RWPE1 (cell line): ENCODE data around the gene ATP1A1.

ENCODE experiments used
- CTCF ChIA-PET: fragments of 350-600 bp; sonication (Branson Sonifier 250); formaldehyde crosslinking; extraction: SDS; loops from one replicate; lab custom pipeline; 2021; lab: Yijun Ruan, JAX
- POLR2A ChIA-PET: fragments of 400-600 bp; formaldehyde crosslinking; extraction: SDS; loops from one replicate; lab custom pipeline; 2020; ENCODE audit warnings: antibody characterized with exemption; ENCODE audit not compliant: low non-redundant PET; lab: Yijun Ruan, JAX
- DNase-seq: peaks from one replicate; pipeline ENCODE4 v3.0.0; 2012; ENCODE audit warnings: low spot score
- H3K27ac ChIP-seq: fragments of 450-650 bp; 2 replicates; pipeline ENCODE4 v1.5.1; 2017
- TF ChIP-seq, protein P1 (sequence below): fragments of 450-650 bp; conservative IDR thresholded peaks from 2 replicates; pipeline ENCODE4 v1.5.1; 2017; ENCODE audit warnings: low read depth, mild to moderate bottlenecking

The ATP1A1 gene

GRCh38 chr1:116375887-116376728 lies 3.1 kb downstream of the ATP1A1 start:
- TF ChIP-seq, protein P1, sequence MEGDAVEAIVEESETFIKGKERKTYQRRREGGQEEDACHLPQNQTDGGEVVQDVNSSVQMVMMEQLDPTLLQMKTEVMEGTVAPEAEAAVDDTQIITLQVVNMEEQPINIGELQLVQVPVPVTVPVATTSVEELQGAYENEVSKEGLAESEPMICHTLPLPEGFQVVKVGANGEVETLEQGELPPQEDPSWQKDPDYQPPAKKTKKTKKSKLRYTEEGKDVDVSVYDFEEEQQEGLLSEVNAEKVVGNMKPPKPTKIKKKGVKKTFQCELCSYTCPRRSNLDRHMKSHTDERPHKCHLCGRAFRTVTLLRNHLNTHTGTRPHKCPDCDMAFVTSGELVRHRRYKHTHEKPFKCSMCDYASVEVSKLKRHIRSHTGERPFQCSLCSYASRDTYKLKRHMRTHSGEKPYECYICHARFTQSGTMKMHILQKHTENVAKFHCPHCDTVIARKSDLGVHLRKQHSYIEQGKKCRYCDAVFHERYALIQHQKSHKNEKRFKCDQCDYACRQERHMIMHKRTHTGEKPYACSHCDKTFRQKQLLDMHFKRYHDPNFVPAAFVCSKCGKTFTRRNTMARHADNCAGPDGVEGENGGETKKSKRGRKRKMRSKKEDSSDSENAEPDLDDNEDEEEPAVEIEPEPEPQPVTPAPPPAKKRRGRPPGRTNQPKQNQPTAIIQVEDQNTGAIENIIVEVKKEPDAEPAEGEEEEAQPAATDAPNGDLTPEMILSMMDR = no peak
- DNase-seq = peak; percentile 86
- CTCF ChIA-PET = interaction anchor here (0.7 to 2.4 kb wide), 5 partner anchors 8 to 237 kb away, joined by 3 to 10 read pairs (median 3); no protein-coding TSS in a partner anchor
- POLR2A ChIA-PET = interaction anchor here (0.7 to 1.0 kb wide), 4 partner anchors 64 to 229 kb away, joined by 3 to 7 read pairs (median 4); no protein-coding TSS in a partner anchor
- peak overlapping the region; percentile 89 for H3K27ac ChIP-seq

DNA sequence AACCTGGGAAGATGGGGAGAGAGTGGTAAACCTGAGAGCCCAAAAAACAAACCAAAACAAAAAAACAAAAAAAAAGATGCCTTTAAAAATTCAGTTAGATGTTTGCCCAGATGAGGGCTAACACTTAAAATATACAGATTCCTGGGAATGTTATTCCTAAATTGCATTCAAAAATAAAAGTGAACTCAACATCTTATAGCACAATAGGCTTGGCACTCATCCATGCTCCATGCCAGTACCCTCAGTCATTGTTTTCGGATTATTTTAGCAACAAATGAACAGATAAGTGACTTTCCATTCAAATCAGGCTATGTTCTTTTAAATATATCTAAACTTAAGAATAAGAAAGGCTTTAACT lies 3.7 kb downstream of the ATP1A1 start:
- POLR2A ChIA-PET = interaction anchor here (0.7 to 1.0 kb wide), 4 partner anchors 64 to 230 kb away, joined by 3 to 7 read pairs (median 4); no protein-coding TSS in a partner anchor
- no peak for DNase-seq
- TF ChIP-seq, protein P1 = no peak
- CTCF ChIA-PET = interaction anchor here (0.7 to 2.4 kb wide), 2 partner anchors 8 to 237 kb away, joined by 3 to 10 read pairs; no protein-coding TSS in a partner anchor
- peak overlapping the region; percentile 89 for H3K27ac ChIP-seq

DNA sequence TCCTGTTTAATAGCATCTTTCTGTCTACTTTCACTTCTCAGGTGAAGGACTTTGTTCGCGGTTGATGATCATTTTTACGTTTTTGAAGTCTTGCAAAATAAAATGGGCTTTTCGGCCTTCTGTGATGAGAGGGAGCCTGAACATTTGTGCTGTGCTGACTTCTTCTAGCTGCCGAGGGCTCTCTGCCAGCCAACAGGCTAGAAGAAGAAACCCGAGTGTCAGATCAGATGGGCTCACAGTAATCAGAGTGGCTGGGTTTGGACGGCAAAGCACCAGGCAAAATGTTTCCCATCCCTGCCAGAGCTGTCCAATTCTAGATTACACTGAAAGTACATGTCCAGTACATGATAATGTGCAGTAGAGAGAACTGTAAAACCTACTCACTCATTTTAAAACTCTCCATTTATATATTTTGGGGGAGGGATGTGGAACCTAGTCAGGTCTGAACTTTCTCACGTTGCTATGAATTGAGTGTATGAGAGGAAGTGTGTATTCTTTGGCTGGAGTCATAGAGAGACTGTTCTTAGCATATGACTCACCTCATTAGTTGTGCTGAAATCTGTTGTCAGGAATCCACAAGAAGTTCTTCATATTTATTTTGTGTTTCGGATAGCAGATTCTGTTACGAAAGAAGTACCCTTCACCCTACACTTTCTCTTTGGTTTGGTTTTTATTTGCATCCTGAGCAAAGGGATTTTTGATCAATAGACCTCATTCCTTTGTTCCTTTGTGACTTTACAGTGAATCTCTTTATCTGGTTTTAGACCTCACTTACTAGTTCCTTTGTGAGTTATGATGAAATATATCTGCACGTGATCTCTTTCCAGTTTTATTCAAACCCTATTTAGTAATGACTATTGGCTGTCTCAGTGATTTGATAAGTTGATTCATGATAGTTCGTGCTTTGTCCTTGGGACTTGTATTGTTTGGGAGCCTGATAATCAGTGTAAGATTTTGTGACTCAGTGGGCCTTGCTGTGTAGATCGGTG lies 4.8 kb downstream of the ATP1A1 start:
- DNase-seq = peak; percentile 66
- TF ChIP-seq, protein P1 = no peak
- POLR2A ChIA-PET = no interaction called here
- H3K27ac ChIP-seq = peak overlapping the region; percentile 95
- CTCF ChIA-PET = interaction anchor here (2.4 kb wide), 1 partner anchor 239 kb away, joined by 10 read pairs; no protein-coding TSS in a partner anchor

GRCh38 chr1:116379057-116379630 lies 6.1 kb downstream of the ATP1A1 start:
- ChIA-PET POLR2A (no interaction called here), CTCF (no interaction called here)
- TF ChIP-seq, protein P1 = no peak
- DNase-seq = no peak
- H3K27ac ChIP-seq = peak overlapping the region; percentile 75

DNA sequence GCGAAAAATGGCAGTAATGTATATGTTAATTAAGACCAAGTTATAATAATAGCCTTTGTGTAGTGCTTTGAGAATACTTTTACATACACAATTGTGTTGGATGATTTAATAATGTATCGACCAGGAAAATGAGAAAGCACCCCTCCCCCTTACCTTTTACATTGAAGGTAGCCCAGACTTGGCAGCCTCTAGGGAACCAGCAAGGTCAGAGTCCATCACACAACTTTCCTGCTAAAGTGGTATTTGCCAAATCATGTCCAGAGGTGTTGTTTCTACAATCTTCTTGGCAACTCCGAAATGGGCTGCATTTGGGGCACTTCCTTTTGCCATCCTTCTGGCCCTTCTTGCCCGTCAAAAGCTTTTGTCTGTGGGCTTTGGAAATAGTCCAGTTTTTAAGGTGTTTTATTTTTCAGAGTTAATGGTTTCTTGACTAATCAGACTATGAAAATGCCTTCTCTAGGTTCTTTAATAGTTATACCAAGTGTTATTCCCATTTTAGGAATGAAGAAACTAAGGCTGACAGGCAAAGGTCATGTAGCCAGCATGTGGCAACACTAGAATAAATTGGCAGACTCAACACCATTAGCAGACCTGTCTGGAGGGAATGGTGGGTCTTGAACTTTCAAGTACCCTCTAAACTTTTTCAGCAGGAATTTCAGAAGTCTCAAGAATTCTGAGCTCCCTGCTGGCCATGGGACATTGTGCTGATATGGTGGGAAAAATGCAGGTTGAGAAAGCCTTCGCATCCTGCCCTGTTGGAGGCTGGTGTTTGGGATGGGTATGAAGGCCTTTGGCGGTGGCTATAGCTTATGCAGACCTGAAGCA lies 6.8 kb downstream of the ATP1A1 start:
- peak overlapping the region; percentile 75; the same call in 1 of the 2 replicates for H3K27ac ChIP-seq
- CTCF ChIA-PET = interaction anchor here (0.6 kb wide), 1 partner anchor 355 kb away, joined by 3 read pairs; no protein-coding TSS in a partner anchor
- POLR2A ChIA-PET = no interaction called here
- no peak for DNase-seq
- TF ChIP-seq, protein P1 = no peak
